Calu3 (cell line): ENCODE measurements around the gene SESN1. TPM values are rescaled to one million over a fixed set of nuclear protein-coding genes. Genes with fewer than 3 reads are reported as not detected.
"Not testable (repeated sequence)": the region's sequence is repeated elsewhere in the genome, so short reads cannot be mapped to it uniquely, and the experiment has no call there.

ENCODE experiments used
- BruUV-seq: library from RNA; stranded (reverse); fragments of 400-500 nt; replicated peaks from 2 replicates; lab custom pipeline; 2021; lab: Mats Ljungman, UMichigan
- CTCF ChIA-PET: fragments of 300-600 bp; sonication (Branson Sonifier 250); formaldehyde crosslinking; loops from one replicate; lab custom pipeline; 2022; ENCODE audit warnings: antibody characterized with exemption; lab: Charles Lee
- DNase-seq: peaks from one replicate; pipeline ENCODE4 v3.0.0; 2022
- H3K27ac Mint-ChIP-seq: one replicate; pipeline ENCODE4 v1.8.0; 2022; ENCODE audit warnings: mixed read lengths; ENCODE audit not compliant: unreplicated experiment
- H3K27me3 Mint-ChIP-seq: one replicate; pipeline ENCODE4 v1.8.0; 2022; ENCODE audit warnings: mixed read lengths; ENCODE audit not compliant: unreplicated experiment
- H3K36me3 Mint-ChIP-seq: one replicate; pipeline ENCODE4 v1.8.0; 2022; ENCODE audit warnings: mild to moderate bottlenecking, moderate library complexity, mixed read lengths; ENCODE audit not compliant: insufficient read depth, unreplicated experiment
- H3K4me1 Mint-ChIP-seq: one replicate; pipeline ENCODE4 v1.8.0; 2022; ENCODE audit warnings: mild to moderate bottlenecking, low read depth, mixed read lengths; ENCODE audit not compliant: unreplicated experiment
- H3K4me3 Mint-ChIP-seq: one replicate; pipeline ENCODE4 v1.8.0; 2022; ENCODE audit warnings: mild to moderate bottlenecking, low read depth, moderate library complexity, mixed read lengths; ENCODE audit not compliant: unreplicated experiment
- H3K9me3 Mint-ChIP-seq: one replicate; pipeline ENCODE4 v1.8.0; 2022; ENCODE audit warnings: low read depth, mixed read lengths; ENCODE audit not compliant: unreplicated experiment
- CTCF ChIP-seq: fragments of 200-600 bp; IDR thresholded peaks from one replicate; pipeline ENCODE4 v1.8.0; 2022; ENCODE audit warnings: antibody characterized with exemption; ENCODE audit not compliant: unreplicated experiment
- intact Hi-C: fragments of 100-400 bp; cut with micrococcal nuclease; formaldehyde crosslinking; loops from one replicate; pipeline ENCODE4 v1.10.0; 2022; ENCODE audit not compliant: unreplicated experiment
- total RNA-seq: library from RNA; stranded (reverse); gene quantifications from 2 replicates; pipeline ENCODE4 v1.2.3, GENCODE V29; 2022

SESN1 gene
- total RNA-seq, 1 experiment from 2014 or later = 5.9 TPM

GRCh38 chr6:109118871-109119354 lies 24.3 kb upstream of the SESN1 start:
- intact Hi-C loops = no loop called here
- no peak for DNase-seq
- Mint-ChIP-seq H3K36me3 (no peaks in the 10 kb centered on the region), H3K4me1 (no peaks in the 10 kb centered on the region), H3K9me3 (no peaks in the 10 kb centered on the region), H3K27ac (no peak overlapping the region), H3K4me3 (no peak overlapping the region), H3K27me3 (no peaks in the 10 kb centered on the region)
- CTCF ChIA-PET = no interaction called here
- no peak for TF ChIP-seq CTCF
- BruUV-seq = no TSS peak

- H3K4me3 Mint-ChIP-seq = no peak overlapping the region
- no peak for DNase-seq
- BruUV-seq = no TSS peak
- H3K27ac Mint-ChIP-seq = no peak overlapping the region
- intact Hi-C loops = no loop called here
- no peaks in the 10 kb centered on the region for H3K4me1 Mint-ChIP-seq
- no peaks in the 10 kb centered on the region for H3K27me3 Mint-ChIP-seq
- H3K9me3 Mint-ChIP-seq = no peaks in the 10 kb centered on the region
- TF ChIP-seq CTCF = no peak
- CTCF ChIA-PET = no interaction called here
- no peaks in the 10 kb centered on the region for H3K36me3 Mint-ChIP-seq
Observed at GRCh38 chr6:109118337-109118736, 23.7 kb upstream of the SESN1 start.

- intact Hi-C loops = no loop called here
- Mint-ChIP-seq H3K9me3 (no peaks in the 10 kb centered on the region), H3K27ac (no peak overlapping the region), H3K36me3 (no peaks in the 10 kb centered on the region), H3K4me3 (no peak overlapping the region), H3K4me1 (no peaks in the 10 kb centered on the region), H3K27me3 (no peaks in the 10 kb centered on the region)
- no peak for DNase-seq
- CTCF ChIA-PET = no interaction called here
- no peak for TF ChIP-seq CTCF
- BruUV-seq = no TSS peak
Observed at GRCh38 chr6:109117346-109118035, 22.8 kb upstream of the SESN1 start.

GRCh38 chr6:109112663-109113062 lies 18.0 kb upstream of the SESN1 start:
- H3K36me3 Mint-ChIP-seq, intact Hi-C loops, H3K4me1 Mint-ChIP-seq, BruUV-seq, H3K4me3 Mint-ChIP-seq, H3K9me3 Mint-ChIP-seq, CTCF ChIA-PET, H3K27me3 Mint-ChIP-seq, DNase-seq, H3K27ac Mint-ChIP-seq: not testable (repeated sequence)

GRCh38 chr6:109109663-109110062 lies 15.0 kb upstream of the SESN1 start:
- H3K4me3 Mint-ChIP-seq, H3K36me3 Mint-ChIP-seq, BruUV-seq, intact Hi-C loops, H3K9me3 Mint-ChIP-seq, H3K27me3 Mint-ChIP-seq, DNase-seq, H3K27ac Mint-ChIP-seq, CTCF ChIA-PET, H3K4me1 Mint-ChIP-seq: not testable (repeated sequence)
